ENCODE data around the gene SPATA2.

- TF ChIP-seq CTCF (IDR thresholded peaks at IDR 0.05) (no peak), REST (IDR thresholded peaks at IDR 0.05; ENCODE audit: insufficient read depth in 1 of 2, low read depth in 2 of 2, low read length in 1 of 2) (no peak)
Measured at GRCh38 chr20:49878977-49879376, 36.4 kb downstream of the SPATA2 start.

Data from Panc1 (cell line).